HEK293T (cell line): ENCODE measurements around the gene COMMD1.

Experiments used
- BHLHE40 ChIP-seq: fragments of 450-650 bp; IDR thresholded peaks from 2 replicates; pipeline ENCODE4 v1.6.1; 2016; ENCODE audit warnings: mild to moderate bottlenecking, moderate library complexity, borderline replicate concordance
- SP1 ChIP-seq: fragments of 450-650 bp; IDR thresholded peaks from 2 replicates; pipeline ENCODE4 v1.6.1; 2017

DNA sequence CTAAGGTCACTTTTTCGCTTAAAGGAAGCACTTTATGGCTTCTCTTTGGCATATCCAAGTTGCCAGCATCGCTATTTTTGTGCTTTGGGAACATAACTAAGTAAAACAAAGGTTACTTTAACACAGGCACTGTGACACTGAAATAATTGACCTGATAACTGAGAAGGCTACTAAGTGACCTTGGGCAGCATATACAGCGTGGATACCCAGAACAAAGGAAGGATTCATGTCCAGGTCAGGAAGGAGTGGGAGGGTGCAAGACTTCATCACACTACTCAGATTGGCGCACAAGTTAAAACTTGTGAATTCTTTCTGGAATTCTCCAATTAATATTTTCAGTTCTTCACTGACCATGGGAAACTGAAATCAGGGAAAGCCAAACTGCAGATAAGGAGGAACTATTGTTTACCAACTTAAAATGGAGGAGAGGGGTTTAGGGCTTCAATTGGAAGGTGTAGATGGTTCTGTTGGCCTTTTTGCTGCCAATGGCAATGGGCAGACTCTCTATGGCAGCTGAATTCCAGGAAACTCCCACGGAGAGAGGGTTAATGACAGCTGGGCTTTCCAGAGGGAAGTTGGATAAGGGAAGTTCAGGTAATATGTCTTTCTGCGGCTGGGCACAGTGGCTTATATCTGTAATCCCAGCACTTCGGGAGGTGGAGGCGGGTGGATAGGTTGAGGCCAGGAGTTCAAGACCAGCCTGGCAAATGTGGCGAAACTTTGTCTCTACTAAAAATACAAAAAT lies 45.3 kb downstream of the COMMD1 start:
- TF ChIP-seq BHLHE40 (no peak), SP1 (no peak)
